HG03457 (cell line): ENCODE data around the gene GADL1.

ENCODE experiments used
- ATAC-seq: cut with Tn5 transposase; IDR thresholded peaks from one replicate; pipeline ENCODE4 v1.9.1; 2021; ENCODE audit warnings: moderate number of reproducible peaks; ENCODE audit not compliant: unreplicated experiment

Gene GADL1

GRCh38 chr3:30681649-30682211 is 212.7 kb downstream of the GADL1 start:
- ATAC-seq: no peak

GRCh38 chr3:30680789-30681648 is 213.4 kb downstream of the GADL1 start:
- ATAC-seq: no peak

- ATAC-seq: no peak
Measured at GRCh38 chr3:30679045-30679444, 215.4 kb downstream of the GADL1 start.

GRCh38 chr3:30677347-30677685 is 217.1 kb downstream of the GADL1 start:
- no peak for ATAC-seq

- no peak for ATAC-seq
Measured at GRCh38 chr3:30676424-30677346, 217.8 kb downstream of the GADL1 start.
